ENCODE results near the gene BPNT1. TPM values are rescaled to one million over a fixed set of nuclear protein-coding genes. Genes with fewer than 3 reads are reported as not detected.

The BPNT1 gene
- total RNA-seq, 1 donor from 2014 or later: 19.7 TPM

- DNase-seq: no peak
- H3K4me1 ChIP-seq: no peaks in the 10 kb centered on the region
- no peak overlapping the region for H3K27ac ChIP-seq (replicated peaks)
- no peaks in the 10 kb centered on the region for H3K9me3 ChIP-seq (replicated peaks)
- peaks cover 76% of the 10 kb centered on the region for H3K36me3 ChIP-seq
- TF ChIP-seq CTCF (IDR thresholded peaks at IDR 0.05; ENCODE audit: borderline replicate concordance): no peak
- no peaks in the 10 kb centered on the region for H3K27me3 ChIP-seq (ENCODE audit: low read depth)
- intact Hi-C loops (cut with micrococcal nuclease): no loop called here
- H3K4me3 ChIP-seq: no peak overlapping the region
Observed at GRCh38 chr1:220067269-220068204, 22.1 kb downstream of the BPNT1 start.

GRCh38 chr1:220062629-220063028, 27.0 kb downstream of the BPNT1 start:
- no peak for DNase-seq
- H3K4me1 ChIP-seq: no peaks in the 10 kb centered on the region
- no peaks in the 10 kb centered on the region for H3K9me3 ChIP-seq (replicated peaks)
- H3K4me3 ChIP-seq: no peak overlapping the region
- no peaks in the 10 kb centered on the region for H3K27me3 ChIP-seq (ENCODE audit: low read depth)
- TF ChIP-seq CTCF (IDR thresholded peaks at IDR 0.05; ENCODE audit: borderline replicate concordance): no peak
- intact Hi-C loops (cut with micrococcal nuclease): no loop called here
- H3K27ac ChIP-seq (replicated peaks): no peak overlapping the region
- H3K36me3 ChIP-seq: peaks cover 82% of the 10 kb centered on the region

GRCh38 chr1:220060876-220061275, 28.7 kb downstream of the BPNT1 start:
- Histone ChIP-seq H3K27ac (replicated peaks) (no peak overlapping the region), H3K36me3 (peaks cover 75% of the 10 kb centered on the region), H3K4me3 (no peak overlapping the region), H3K4me1 (no peaks in the 10 kb centered on the region), H3K27me3 (ENCODE audit: low read depth) (no peaks in the 10 kb centered on the region), H3K9me3 (replicated peaks) (no peaks in the 10 kb centered on the region)
- DNase-seq: no peak
- no peak for TF ChIP-seq CTCF (IDR thresholded peaks at IDR 0.05; ENCODE audit: borderline replicate concordance)
- intact Hi-C loops (cut with micrococcal nuclease): no loop called here

GRCh38 chr1:220056374-220056773, 33.2 kb downstream of the BPNT1 start:
- intact Hi-C loops (cut with micrococcal nuclease): no loop called here
- DNase-seq: no peak
- Histone ChIP-seq H3K4me3 (no peak overlapping the region), H3K4me1 (no peaks in the 10 kb centered on the region), H3K27ac (replicated peaks) (no peak overlapping the region), H3K9me3 (replicated peaks) (no peaks in the 10 kb centered on the region), H3K27me3 (ENCODE audit: low read depth) (no peaks in the 10 kb centered on the region), H3K36me3 (peaks cover 42% of the 10 kb centered on the region)
- TF ChIP-seq CTCF (IDR thresholded peaks at IDR 0.05; ENCODE audit: borderline replicate concordance): no peak

- Histone ChIP-seq H3K9me3 (replicated peaks) (no peaks in the 10 kb centered on the region), H3K4me3 (peak within 1 kb of the TSS; percentile 90), H3K27ac (replicated peaks) (peak within 1 kb of the TSS; percentile 90), H3K27me3 (ENCODE audit: low read depth) (no peaks in the 10 kb centered on the region), H3K36me3 (no peaks in the 10 kb centered on the region), H3K4me1 (peaks cover 36% of the 10 kb centered on the region)
- DNase-seq: peak; percentile 94
- intact Hi-C loops (cut with micrococcal nuclease): no loop called here
- peak; percentile 91 for TF ChIP-seq CTCF (IDR thresholded peaks at IDR 0.05; ENCODE audit: borderline replicate concordance)
Observed at GRCh38 chr1:220046052-220046930, 43.3 kb downstream of the BPNT1 start, which contains the start of gene EPRS1. TSS of gene EPRS1 (minus strand) at chr1:220046505. CDS start at chr1:220046388, 117 bp downstream.

All from left ventricle myocardium inferior (tissue), 1 donor.